Transverse colon (tissue), 4 donors: ENCODE data around the gene CLMN.

ENCODE experiments used
- POLR2A ChIP-seq: fragments of 450-650 bp; IDR thresholded peaks from one replicate; pipeline ENCODE4 v1.6.1; 2016; ENCODE audit warnings: antibody characterized with exemption, mild to moderate bottlenecking, moderate library complexity
- POLR2AphosphoS5 ChIP-seq, 3 donors: sonication (generic); formaldehyde crosslinking; IDR thresholded peaks; one replicate each; pipeline ENCODE4 v1.6.1; 2016; ENCODE audit warnings: antibody characterized with exemption in 3 of 3
- TF ChIP-seq, protein P1 (sequence below), 5 experiments: fragments of 200-600 bp in 3 of 5; fragments of 450-650 bp in 2 of 5; sonication (generic) in 3 of 5; IDR thresholded peaks; 1 replicate in 2 of 5; 2 replicates in 3 of 5; pipeline ENCODE4 v1.5.1; 2016 to 2017; ENCODE audit warnings: antibody characterized with exemption in 5 of 5, inconsistent platforms in 3 of 5, mild to moderate bottlenecking in 2 of 5, moderate library complexity in 1 of 5

DNA sequence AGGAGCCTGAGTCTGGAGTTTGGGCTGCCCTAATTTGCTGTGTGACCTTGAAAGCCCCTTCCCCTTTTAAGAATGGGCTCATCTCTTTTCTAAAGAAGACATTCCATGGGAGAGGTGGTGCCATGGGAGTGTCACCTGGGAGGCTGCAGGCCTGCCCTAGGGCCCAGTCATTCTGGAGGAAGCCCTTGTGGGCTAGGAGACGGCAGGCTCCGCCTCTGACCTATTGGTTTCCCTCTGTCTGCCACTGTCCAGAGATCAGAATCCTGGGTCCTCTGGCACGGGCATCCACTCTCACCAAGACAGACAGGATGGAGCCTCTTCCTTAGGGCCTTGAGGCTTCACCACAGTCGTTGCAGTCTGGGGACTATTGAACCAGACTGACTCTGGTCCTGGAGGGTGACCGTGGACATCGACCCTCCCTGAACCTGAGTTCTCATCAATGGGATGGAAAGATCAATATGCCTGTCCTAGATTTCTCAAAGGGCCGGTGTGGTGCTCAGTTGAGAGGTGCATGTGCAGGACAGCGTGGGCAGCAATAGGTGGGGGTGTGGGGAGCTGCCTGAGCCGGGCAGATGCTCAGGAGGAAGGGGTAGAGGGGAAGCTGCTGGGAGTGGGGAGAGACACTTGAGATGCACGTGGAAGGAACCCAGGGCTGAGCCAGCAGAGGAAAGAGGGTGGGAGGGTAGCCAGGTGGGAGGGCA is 12.2 kb upstream of the CLMN start:
- TF ChIP-seq, protein P1, sequence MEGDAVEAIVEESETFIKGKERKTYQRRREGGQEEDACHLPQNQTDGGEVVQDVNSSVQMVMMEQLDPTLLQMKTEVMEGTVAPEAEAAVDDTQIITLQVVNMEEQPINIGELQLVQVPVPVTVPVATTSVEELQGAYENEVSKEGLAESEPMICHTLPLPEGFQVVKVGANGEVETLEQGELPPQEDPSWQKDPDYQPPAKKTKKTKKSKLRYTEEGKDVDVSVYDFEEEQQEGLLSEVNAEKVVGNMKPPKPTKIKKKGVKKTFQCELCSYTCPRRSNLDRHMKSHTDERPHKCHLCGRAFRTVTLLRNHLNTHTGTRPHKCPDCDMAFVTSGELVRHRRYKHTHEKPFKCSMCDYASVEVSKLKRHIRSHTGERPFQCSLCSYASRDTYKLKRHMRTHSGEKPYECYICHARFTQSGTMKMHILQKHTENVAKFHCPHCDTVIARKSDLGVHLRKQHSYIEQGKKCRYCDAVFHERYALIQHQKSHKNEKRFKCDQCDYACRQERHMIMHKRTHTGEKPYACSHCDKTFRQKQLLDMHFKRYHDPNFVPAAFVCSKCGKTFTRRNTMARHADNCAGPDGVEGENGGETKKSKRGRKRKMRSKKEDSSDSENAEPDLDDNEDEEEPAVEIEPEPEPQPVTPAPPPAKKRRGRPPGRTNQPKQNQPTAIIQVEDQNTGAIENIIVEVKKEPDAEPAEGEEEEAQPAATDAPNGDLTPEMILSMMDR (IDR thresholded peaks at IDR 0.05), result no peak
- TF ChIP-seq POLR2AphosphoS5 (IDR thresholded peaks at IDR 0.05), result no peak
- TF ChIP-seq POLR2A, result no peak
